T-cell (primary cell): ENCODE results near the gene FYN. TPM values are rescaled to one million over a fixed set of nuclear protein-coding genes. Genes with fewer than 3 reads are reported as not detected.
A peak's percentile ranks its signal among the peaks of the same experiment; 100 is the strongest.

ENCODE experiments used
- ATAC-seq, 4 experiments: fragments of 200-7000 bp in 3 of 4; fragments of 150-1000 bp in 1 of 4; cut with Tn5 transposase; replicated peaks in 1 of 4; 1 replicate in 3 of 4; 2 replicates in 1 of 4; pipeline ENCODE4 v1.10.0; 2021; ENCODE audit warnings: moderate library complexity in 3 of 4, mild to moderate bottlenecking in 2 of 4, moderate number of reproducible peaks in 1 of 4
- CTCF ChIA-PET, 2 donors: fragments of 300-600 bp; sonication (Branson Sonifier 250); formaldehyde crosslinking; loops; one replicate each; lab custom pipeline; 2022; ENCODE audit warnings: antibody characterized with exemption in 2 of 2; lab: Charles Lee
- POLR2A ChIA-PET, 2 donors: fragments of 300-600 bp; sonication (Branson Sonifier 250); formaldehyde crosslinking; loops; one replicate each; lab custom pipeline; 2022; ENCODE audit warnings: antibody characterized with exemption in 2 of 2; lab: Charles Lee
- DNase-seq, 35 experiments: peaks; one replicate each; pipeline versions ENCODE4 v3.0.0 to v3.0.0-alpha.2; 2013 to 2023
- H3K27ac ChIP-seq: one replicate; pipeline ENCODE4 v1.5.1; 2013; ENCODE audit warnings: low read length
- H3K27me3 ChIP-seq, 2 experiments: replicated peaks in 1 of 2; 1 replicate in 1 of 2; 2 replicates in 1 of 2; pipeline versions ENCODE4 v1.6.1 to v1.7.0; 2013; ENCODE audit warnings: low read length in 1 of 2, mixed read lengths in 1 of 2; ENCODE audit not compliant: control insufficient read depth in 2 of 2, insufficient read depth in 2 of 2; ENCODE audit errors: extremely low read depth in 1 of 2
- H3K36me3 ChIP-seq, 2 donors: 1 replicate in 1 of 2; 2 replicates in 1 of 2; pipeline versions ENCODE4 v1.6.1 to v1.7.0; 2013; ENCODE audit warnings: low read length in 1 of 2; ENCODE audit not compliant: control insufficient read depth in 2 of 2, insufficient read depth in 1 of 2; ENCODE audit errors: extremely low read depth in 1 of 2
- H3K4me1 ChIP-seq, 2 experiments: 1 replicate in 1 of 2; 2 replicates in 1 of 2; pipeline versions ENCODE4 v1.6.1 to v1.7.0; 2013; ENCODE audit warnings: low read length in 2 of 2, mixed read lengths in 1 of 2; ENCODE audit not compliant: insufficient read depth in 2 of 2, control insufficient read depth in 1 of 2; ENCODE audit errors: extremely low read depth in 1 of 2
- H3K4me3 ChIP-seq, 2 donors: 1 replicate in 1 of 2; 2 replicates in 1 of 2; pipeline versions ENCODE4 v1.5.1 to v1.7.0; 2013; ENCODE audit warnings: mild to moderate bottlenecking in 2 of 2, low read length in 1 of 2, moderate library complexity in 1 of 2; ENCODE audit not compliant: control insufficient read depth in 1 of 2; ENCODE audit errors: extremely low read depth in 1 of 2
- H3K9me3 ChIP-seq: 2 replicates; pipeline ENCODE4 v1.7.0; 2013
- H3K27ac Mint-ChIP-seq, 2 donors: one replicate each; pipeline ENCODE4 v1.8.0; 2020 to 2021; ENCODE audit warnings: mild to moderate bottlenecking in 2 of 2, mixed read lengths in 2 of 2
- H3K27me3 Mint-ChIP-seq, 2 donors: one replicate each; pipeline ENCODE4 v1.8.0; 2021 to 2022; ENCODE audit warnings: mixed read lengths in 2 of 2
- H3K36me3 Mint-ChIP-seq: one replicate; pipeline ENCODE4 v1.8.0; 2021; ENCODE audit warnings: mixed read lengths
- H3K4me1 Mint-ChIP-seq, 3 donors: one replicate each; pipeline ENCODE4 v1.8.0; 2020 to 2022; ENCODE audit warnings: mixed read lengths in 3 of 3, mild to moderate bottlenecking in 1 of 3
- H3K4me3 Mint-ChIP-seq, 3 donors: one replicate each; pipeline ENCODE4 v1.8.0; 2020 to 2022; ENCODE audit warnings: mild to moderate bottlenecking in 3 of 3, mixed read lengths in 3 of 3, moderate library complexity in 3 of 3
- H3K9me3 Mint-ChIP-seq, 3 donors: one replicate each; pipeline ENCODE4 v1.8.0; 2020 to 2022; ENCODE audit warnings: mixed read lengths in 3 of 3
- WGBS: methylation state at CpG from one replicate; pipeline ENCODE4 v1.1.5; 2013; ENCODE audit warnings: missing lambda C conversion rate; ENCODE audit not compliant: insufficient coverage; 5-methylcytosine and 5-hydroxymethylcytosine counted together
- total RNA-seq, 35 experiments: library from RNA in 6 of 35; stranded (reverse) in 6 of 35; fragments of 120-200 nt in 1 of 35; gene quantifications; one replicate each; pipeline versions ENCODE4 v1.2.1 to v1.2.4 and lab custom pipeline; 2013 to 2026

Gene FYN
- total RNA-seq (100 to 1,000 TPM; 466 to 573 (median 534) TPM), total RNA-seq (lab: John Stamatoyannopoulos, UW) (310 to 1,722 (median 561) reads per million in 29 experiments)
- 417 TPM for total RNA-seq (2013)

GRCh38 chr6:111873178-111874024 is at the start of gene FYN:
Gene FYN (minus strand): TSS chr6:111873452. CDS start chr6:111720051, 153,401 bp downstream.
- ChIA-PET POLR2A (interaction anchor here (0.6 to 1.8 kb wide), 11 partner anchors 22 to 201 kb away, joined by 3 to 11 read pairs (median 3); no protein-coding TSS in a partner anchor), CTCF (interaction anchor here (0.6 to 2.0 kb wide), 14 partner anchors 17 to 614 kb away, joined by 3 to 12 read pairs (median 4); a partner anchor contains a TSS)
- under 1% methylated on average over 69 of the region's 75 CpGs for WGBS
- Mint-ChIP-seq H3K27ac (peak within 1 kb of the TSS; percentile 95 to 96), H3K27me3 (no peaks in the 10 kb centered on the region), H3K4me3 (peak within 1 kb of the TSS; percentile 96 to 99 (median 98)), H3K4me1 (peaks cover 41 to 49% (median 45%) of the 10 kb centered on the region in 3 donors), H3K36me3 (peaks cover 4% of the 10 kb centered on the region), H3K9me3 (no peaks in the 10 kb centered on the region)
- DNase-seq (peak; percentile 95 to 99 (median 98)), ATAC-seq (peak; percentile 88 to 94 (median 92))
- Histone ChIP-seq H3K4me1 (peaks cover 21 to 33% of the 10 kb centered on the region in 2 experiments), H3K27me3 (no peaks in the 10 kb centered on the region), H3K27ac (peak within 1 kb of the TSS; percentile 80), H3K36me3 (no peaks in the 10 kb centered on the region), H3K9me3 (no peaks in the 10 kb centered on the region), H3K4me3 (peak within 1 kb of the TSS; percentile 77 to 93)

- Histone ChIP-seq H3K4me3 (no peak overlapping the region), H3K9me3 (no peaks in the 10 kb centered on the region), H3K27ac (no peak overlapping the region), H3K27me3 (no peaks in the 10 kb centered on the region), H3K36me3 (no peaks in the 10 kb centered on the region), H3K4me1 (no peaks in the 10 kb centered on the region)
- POLR2A ChIA-PET = interaction anchor here in 1 of 2 donors (0.6 kb wide), 1 partner anchor 212 kb away, joined by 4 read pairs; no protein-coding TSS in a partner anchor
- CTCF ChIA-PET = no interaction called here
- H3K4me3 Mint-ChIP-seq = no peak overlapping the region
- H3K27me3 Mint-ChIP-seq = peaks cover 0 to 2% of the 10 kb centered on the region in 2 donors
- H3K9me3 Mint-ChIP-seq = no peaks in the 10 kb centered on the region
- H3K27ac Mint-ChIP-seq = no peak overlapping the region
- no peak for DNase-seq
- ATAC-seq = no peak
- H3K36me3 Mint-ChIP-seq = no peaks in the 10 kb centered on the region
- H3K4me1 Mint-ChIP-seq = peaks cover 9 to 14% (median 10%) of the 10 kb centered on the region in 3 donors
Measured at GRCh38 chr6:111922454-111923297, 49.4 kb upstream of the FYN start.

- no peak overlapping the region for H3K4me3 ChIP-seq
- Mint-ChIP-seq H3K27me3 (peaks cover 0 to 2% of the 10 kb centered on the region in 2 donors), H3K36me3 (no peaks in the 10 kb centered on the region), H3K4me1 (peaks cover 9 to 14% (median 10%) of the 10 kb centered on the region in 3 donors), H3K4me3 (no peak overlapping the region), H3K9me3 (no peaks in the 10 kb centered on the region), H3K27ac (no peak overlapping the region)
- H3K27ac ChIP-seq = no peak overlapping the region
- H3K4me1 ChIP-seq = no peaks in the 10 kb centered on the region
- DNase-seq (no peak), ATAC-seq (no peak)
- CTCF ChIA-PET = no interaction called here
- POLR2A ChIA-PET = no interaction called here
- H3K27me3 ChIP-seq = no peaks in the 10 kb centered on the region
- no CpG with 5 or more reads among the region's 1 CpG for whole genome bisulfite sequencing
- no peaks in the 10 kb centered on the region for H3K9me3 ChIP-seq
- H3K36me3 ChIP-seq = no peaks in the 10 kb centered on the region
Measured at GRCh38 chr6:111921103-111921502, 47.9 kb upstream of the FYN start.

- 95% methylated on average over 6 of the region's 7 CpGs for WGBS
- no peaks in the 10 kb centered on the region for H3K9me3 ChIP-seq
- DNase-seq (no peak), ATAC-seq (no peak)
- H3K27me3 ChIP-seq = no peaks in the 10 kb centered on the region
- ChIA-PET CTCF (no interaction called here), POLR2A (no interaction called here)
- no peaks in the 10 kb centered on the region for H3K9me3 Mint-ChIP-seq
- H3K4me1 Mint-ChIP-seq = peaks cover 9 to 14% (median 10%) of the 10 kb centered on the region in 3 donors
- H3K4me3 ChIP-seq = no peak overlapping the region
- H3K36me3 ChIP-seq = no peaks in the 10 kb centered on the region
- H3K27ac ChIP-seq = no peak overlapping the region
- H3K36me3 Mint-ChIP-seq = no peaks in the 10 kb centered on the region
- H3K27ac Mint-ChIP-seq = no peak overlapping the region
- H3K4me1 ChIP-seq = no peaks in the 10 kb centered on the region
- H3K27me3 Mint-ChIP-seq = peaks cover 0 to 2% of the 10 kb centered on the region in 2 donors
- H3K4me3 Mint-ChIP-seq = no peak overlapping the region
Measured at GRCh38 chr6:111920578-111920977, 47.3 kb upstream of the FYN start.

- ChIA-PET POLR2A (no interaction called here), CTCF (no interaction called here)
- DNase-seq (no peak), ATAC-seq (no peak)
- Histone ChIP-seq H3K4me3 (no peak overlapping the region), H3K9me3 (no peaks in the 10 kb centered on the region), H3K27ac (no peak overlapping the region), H3K36me3 (no peaks in the 10 kb centered on the region), H3K4me1 (no peaks in the 10 kb centered on the region), H3K27me3 (no peaks in the 10 kb centered on the region)
- Mint-ChIP-seq H3K9me3 (no peaks in the 10 kb centered on the region), H3K4me1 (peaks cover 0 to 9% (median 0%) of the 10 kb centered on the region in 3 donors), H3K36me3 (no peaks in the 10 kb centered on the region), H3K4me3 (no peak overlapping the region), H3K27ac (no peak overlapping the region), H3K27me3 (peaks cover 0 to 2% of the 10 kb centered on the region in 2 donors)
- WGBS = 85% methylated on average over 5 of the region's 5 CpGs
Measured at GRCh38 chr6:111918825-111919224, 45.6 kb upstream of the FYN start.

- ChIA-PET POLR2A (no interaction called here), CTCF (interaction anchor here in 1 of 2 donors (0.7 kb wide), 1 partner anchor 135 kb away, joined by 7 read pairs; no protein-coding TSS in a partner anchor)
- H3K4me3 Mint-ChIP-seq = no peak overlapping the region
- Histone ChIP-seq H3K4me3 (no peak overlapping the region), H3K27ac (no peak overlapping the region), H3K36me3 (no peaks in the 10 kb centered on the region), H3K27me3 (no peaks in the 10 kb centered on the region), H3K4me1 (no peaks in the 10 kb centered on the region), H3K9me3 (no peaks in the 10 kb centered on the region)
- H3K4me1 Mint-ChIP-seq = peaks cover 0 to 7% (median 0%) of the 10 kb centered on the region in 3 donors
- peaks cover 0 to 2% of the 10 kb centered on the region in 2 donors for H3K27me3 Mint-ChIP-seq
- no peak overlapping the region for H3K27ac Mint-ChIP-seq
- H3K9me3 Mint-ChIP-seq = no peaks in the 10 kb centered on the region
- ATAC-seq = no peak
- no peak for DNase-seq
- H3K36me3 Mint-ChIP-seq = no peaks in the 10 kb centered on the region
Measured at GRCh38 chr6:111916747-111917146, 43.5 kb upstream of the FYN start.
